ENCODE data around the gene HHIP.

Gene HHIP

DNA sequence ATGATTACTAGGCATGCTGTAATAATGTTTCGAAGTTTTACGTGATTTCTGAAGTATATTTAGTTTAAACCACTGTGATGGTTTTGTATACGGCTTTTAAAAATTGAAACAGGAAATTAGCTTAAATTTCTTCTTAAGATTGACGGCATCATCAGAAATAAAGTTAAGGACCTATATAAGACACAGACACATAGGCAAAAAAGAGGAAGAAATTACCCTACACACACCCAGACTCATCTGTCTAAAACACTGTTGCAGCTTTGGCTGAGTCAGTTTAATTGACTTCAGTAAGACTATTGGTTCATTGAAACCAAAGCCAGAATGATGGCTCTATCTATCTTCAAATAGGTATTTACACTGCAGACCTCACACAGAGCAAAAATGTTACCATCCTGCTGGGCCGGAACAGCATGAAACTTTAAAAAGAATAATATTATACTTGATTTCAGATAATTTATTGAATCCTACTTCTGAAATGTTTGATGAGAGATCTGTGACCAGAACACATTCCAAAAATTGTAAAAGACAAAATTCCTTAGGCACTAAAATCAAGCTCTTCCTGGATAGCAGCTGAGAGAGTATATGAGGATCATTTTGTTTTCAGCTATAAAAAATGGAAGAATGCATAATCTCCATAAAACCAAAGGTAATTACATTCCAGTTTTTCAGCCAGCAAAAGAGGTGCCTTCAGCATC, 4.5 kb downstream of the HHIP start:
- Histone ChIP-seq H3K4me3 (ENCODE audit: low read length) (no peak overlapping the region), H3K27ac (ENCODE audit: low read depth, low read length) (no peak overlapping the region), H3K79me2 (ENCODE audit: control insufficient read depth, low read length) (no peaks in the 10 kb centered on the region), H3K4me1 (ENCODE audit: control insufficient read depth, low read length) (no peaks in the 10 kb centered on the region), H3K9me3 (ENCODE audit: control insufficient read depth, insufficient read depth, low read length) (no peaks in the 10 kb centered on the region), H3K9me2 (replicated peaks; ENCODE audit: control insufficient read depth, low read length) (no peaks in the 10 kb centered on the region), H3F3A (ENCODE audit: control insufficient read depth, insufficient read depth) (no peaks in the 10 kb centered on the region), H3K27me3 (ENCODE audit: control insufficient read depth, low read length) (peaks cover 21% of the 10 kb centered on the region), H3K36me3 (ENCODE audit: control insufficient read depth, low read length) (no peaks in the 10 kb centered on the region), H3K4me2 (ENCODE audit: low read length) (no peak overlapping the region), H4K20me1 (ENCODE audit: control insufficient read depth, insufficient read depth, low read depth, low read length) (no peaks in the 10 kb centered on the region)
- TF ChIP-seq, protein P1, sequence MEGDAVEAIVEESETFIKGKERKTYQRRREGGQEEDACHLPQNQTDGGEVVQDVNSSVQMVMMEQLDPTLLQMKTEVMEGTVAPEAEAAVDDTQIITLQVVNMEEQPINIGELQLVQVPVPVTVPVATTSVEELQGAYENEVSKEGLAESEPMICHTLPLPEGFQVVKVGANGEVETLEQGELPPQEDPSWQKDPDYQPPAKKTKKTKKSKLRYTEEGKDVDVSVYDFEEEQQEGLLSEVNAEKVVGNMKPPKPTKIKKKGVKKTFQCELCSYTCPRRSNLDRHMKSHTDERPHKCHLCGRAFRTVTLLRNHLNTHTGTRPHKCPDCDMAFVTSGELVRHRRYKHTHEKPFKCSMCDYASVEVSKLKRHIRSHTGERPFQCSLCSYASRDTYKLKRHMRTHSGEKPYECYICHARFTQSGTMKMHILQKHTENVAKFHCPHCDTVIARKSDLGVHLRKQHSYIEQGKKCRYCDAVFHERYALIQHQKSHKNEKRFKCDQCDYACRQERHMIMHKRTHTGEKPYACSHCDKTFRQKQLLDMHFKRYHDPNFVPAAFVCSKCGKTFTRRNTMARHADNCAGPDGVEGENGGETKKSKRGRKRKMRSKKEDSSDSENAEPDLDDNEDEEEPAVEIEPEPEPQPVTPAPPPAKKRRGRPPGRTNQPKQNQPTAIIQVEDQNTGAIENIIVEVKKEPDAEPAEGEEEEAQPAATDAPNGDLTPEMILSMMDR (IDR thresholded peaks at IDR 0.05; ENCODE audit: low read depth, low read length, poor library complexity, severe bottlenecking), result no peak
- TF ChIP-seq EZH2phosphoT487 (IDR thresholded peaks at IDR 0.05; ENCODE audit: borderline replicate concordance, low read length), result no peak

DNA sequence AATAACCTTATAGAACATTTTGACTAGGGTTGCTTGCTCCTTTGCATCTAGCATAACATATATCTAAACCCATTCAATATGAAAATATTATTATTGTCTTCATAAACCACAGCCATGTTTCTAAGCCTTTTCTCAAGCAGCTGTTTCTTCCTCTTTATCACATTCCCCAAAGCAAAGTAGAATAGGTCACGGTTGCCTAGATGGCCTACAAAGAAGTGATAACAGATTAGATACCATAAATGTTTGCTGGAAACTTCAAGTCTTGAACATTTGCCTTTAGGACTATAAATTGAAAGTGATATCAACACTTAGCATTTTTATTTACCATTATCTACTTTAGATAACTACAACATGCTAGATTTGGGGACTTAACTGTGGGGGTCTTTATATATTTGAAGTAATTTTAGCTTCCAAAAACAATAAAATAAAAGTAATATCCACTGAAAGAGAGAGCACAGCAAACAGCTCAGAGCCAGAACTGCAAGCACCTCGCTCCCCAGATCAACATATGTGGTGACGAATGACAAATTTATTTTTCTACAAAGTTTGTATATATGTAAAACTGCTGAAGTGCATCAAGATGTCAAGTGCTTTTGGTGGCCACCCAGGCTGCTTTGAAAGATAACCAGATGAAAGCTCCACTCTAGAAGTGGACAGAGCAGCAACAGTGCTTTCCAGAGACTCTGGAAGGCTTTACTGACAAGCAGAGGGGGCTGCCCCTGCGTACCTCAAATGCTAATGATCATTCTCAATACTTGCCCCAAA, 8.0 kb downstream of the HHIP start:
- Histone ChIP-seq H3K9me3 (ENCODE audit: control insufficient read depth, insufficient read depth, low read length) (no peaks in the 10 kb centered on the region), H3K4me2 (ENCODE audit: low read length) (no peak overlapping the region), H3K36me3 (ENCODE audit: control insufficient read depth, low read length) (no peaks in the 10 kb centered on the region), H3K79me2 (ENCODE audit: control insufficient read depth, low read length) (no peaks in the 10 kb centered on the region), H3K27me3 (ENCODE audit: control insufficient read depth, low read length) (no peaks in the 10 kb centered on the region), H3K4me3 (ENCODE audit: low read length) (no peak overlapping the region), H3F3A (ENCODE audit: control insufficient read depth, insufficient read depth) (no peaks in the 10 kb centered on the region), H3K4me1 (ENCODE audit: control insufficient read depth, low read length) (no peaks in the 10 kb centered on the region), H3K9me2 (replicated peaks; ENCODE audit: control insufficient read depth, low read length) (no peaks in the 10 kb centered on the region), H4K20me1 (ENCODE audit: control insufficient read depth, insufficient read depth, low read depth, low read length) (no peaks in the 10 kb centered on the region), H3K27ac (ENCODE audit: low read depth, low read length) (no peak overlapping the region)
- TF ChIP-seq, protein P1 (IDR thresholded peaks at IDR 0.05; ENCODE audit: low read depth, low read length, poor library complexity, severe bottlenecking), result no peak
- no peak for TF ChIP-seq EZH2phosphoT487 (IDR thresholded peaks at IDR 0.05; ENCODE audit: borderline replicate concordance, low read length)

DNA sequence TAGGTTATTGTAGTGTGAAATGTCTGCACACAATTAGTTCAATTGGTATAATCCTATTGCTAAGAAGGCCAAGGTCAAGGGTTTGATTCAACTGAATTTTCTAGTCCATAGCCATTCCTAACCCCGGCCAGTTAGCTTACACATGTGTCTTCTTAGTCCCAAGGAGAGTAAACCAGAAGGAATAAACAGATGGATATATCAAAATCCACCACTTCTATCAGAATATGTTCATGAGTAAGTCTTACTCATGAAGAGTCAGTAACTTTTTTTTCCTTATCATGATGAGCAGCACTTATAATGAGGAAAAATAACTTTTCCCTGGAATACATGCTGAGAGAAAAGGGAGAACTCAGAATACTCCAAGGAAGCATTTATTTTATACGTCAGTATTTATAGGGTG, 9.5 kb downstream of the HHIP start:
- Histone ChIP-seq H4K20me1 (ENCODE audit: control insufficient read depth, insufficient read depth, low read depth, low read length) (no peaks in the 10 kb centered on the region), H3F3A (ENCODE audit: control insufficient read depth, insufficient read depth) (no peaks in the 10 kb centered on the region), H3K79me2 (ENCODE audit: control insufficient read depth, low read length) (no peaks in the 10 kb centered on the region), H3K27ac (ENCODE audit: low read depth, low read length) (no peak overlapping the region), H3K4me3 (ENCODE audit: low read length) (no peak overlapping the region), H3K36me3 (ENCODE audit: control insufficient read depth, low read length) (no peaks in the 10 kb centered on the region), H3K27me3 (ENCODE audit: control insufficient read depth, low read length) (no peaks in the 10 kb centered on the region), H3K9me2 (replicated peaks; ENCODE audit: control insufficient read depth, low read length) (no peaks in the 10 kb centered on the region), H3K4me2 (ENCODE audit: low read length) (no peak overlapping the region), H3K4me1 (ENCODE audit: control insufficient read depth, low read length) (no peaks in the 10 kb centered on the region), H3K9me3 (ENCODE audit: control insufficient read depth, insufficient read depth, low read length) (no peaks in the 10 kb centered on the region)
- TF ChIP-seq EZH2phosphoT487 (IDR thresholded peaks at IDR 0.05; ENCODE audit: borderline replicate concordance, low read length), result no peak
- TF ChIP-seq, protein P1 (IDR thresholded peaks at IDR 0.05; ENCODE audit: low read depth, low read length, poor library complexity, severe bottlenecking), result no peak

Measured in DOHH2 (cell line).